ENCODE results near the gene FAM124A. TPM values are rescaled to one million over a fixed set of nuclear protein-coding genes. Genes with fewer than 3 reads are reported as not detected.

Gene FAM124A, protein sequence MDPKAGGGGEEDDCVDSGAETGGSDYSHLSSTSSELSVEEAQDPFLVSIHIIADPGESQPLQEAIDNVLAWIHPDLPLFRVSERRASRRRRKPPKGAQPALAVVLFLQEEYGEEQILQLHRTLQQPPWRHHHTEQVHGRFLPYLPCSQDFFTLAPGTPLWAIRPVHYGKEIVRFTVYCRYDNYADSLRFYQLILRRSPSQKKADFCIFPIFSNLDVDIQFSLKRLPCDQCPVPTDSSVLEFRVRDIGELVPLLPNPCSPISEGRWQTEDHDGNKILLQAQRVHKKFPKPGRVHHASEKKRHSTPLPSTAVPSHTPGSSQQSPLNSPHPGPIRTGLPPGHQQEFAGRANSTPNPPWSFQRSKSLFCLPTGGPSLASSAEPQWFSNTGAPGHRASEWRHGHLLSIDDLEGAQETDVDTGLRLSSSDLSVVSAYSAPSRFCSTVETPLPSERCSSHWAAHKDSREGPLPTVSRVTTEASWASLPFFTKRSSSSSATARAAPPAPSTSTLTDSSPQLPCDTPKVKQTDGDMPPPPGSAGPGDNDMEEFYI
- 0.22 and 1.4 TPM in 2 replicates for total RNA-seq

GRCh38 chr13:51222037-51222685, at the start of gene FAM124A:
Gene FAM124A, plus strand, starts transcription at chr13:51222398. Its CDS starts 104 bp downstream, at chr13:51222502.

Small RNA genes lying within 50 kb of the gene (small RNA-seq; reads per million reads assigned to genes)
- not detected for gene PRELID3BP2 (ENCODE audit: low replicate concordance)

Other genes starting within 250 kb of the FAM124A start
- not detected in 2 replicates for gene C13orf42, start 111.1 kb upstream of the FAM124A start, total RNA-seq
- gene SERPINE3, start 117.3 kb downstream of the FAM124A start, total RNA-seq: under 0.01 TPM in 1 of 2 replicates, not detected in the other
- 40.9 and 50.0 TPM in 2 replicates for gene INTS6, start 230.6 kb downstream of the FAM124A start, total RNA-seq

Data from placental pericyte (primary cell).